Tibial nerve (tissue), 4 donors: ENCODE measurements around the gene CIAO2B.

ENCODE experiments used
- EP300 ChIP-seq, 2 donors: sonication (generic); formaldehyde crosslinking; IDR thresholded peaks; one replicate each; pipeline ENCODE4 v1.6.1; 2017; ENCODE audit warnings: antibody characterized with exemption in 2 of 2, mild to moderate bottlenecking in 1 of 2
- POLR2A ChIP-seq, 2 donors: fragments of 450-650 bp; IDR thresholded peaks; one replicate each; pipeline ENCODE4 v1.6.1; 2017; ENCODE audit warnings: antibody characterized with exemption in 2 of 2, mild to moderate bottlenecking in 2 of 2, moderate library complexity in 2 of 2
- TF ChIP-seq, protein P1 (sequence below), 5 experiments: fragments of 200-600 bp in 3 of 5; fragments of 450-650 bp in 2 of 5; sonication (generic) in 3 of 5; IDR thresholded peaks; one replicate each; pipeline ENCODE4 v1.5.1; 2016 to 2019; ENCODE audit warnings: antibody characterized with exemption in 5 of 5, mild to moderate bottlenecking in 3 of 5, moderate library complexity in 2 of 5

- TF ChIP-seq, protein P1, sequence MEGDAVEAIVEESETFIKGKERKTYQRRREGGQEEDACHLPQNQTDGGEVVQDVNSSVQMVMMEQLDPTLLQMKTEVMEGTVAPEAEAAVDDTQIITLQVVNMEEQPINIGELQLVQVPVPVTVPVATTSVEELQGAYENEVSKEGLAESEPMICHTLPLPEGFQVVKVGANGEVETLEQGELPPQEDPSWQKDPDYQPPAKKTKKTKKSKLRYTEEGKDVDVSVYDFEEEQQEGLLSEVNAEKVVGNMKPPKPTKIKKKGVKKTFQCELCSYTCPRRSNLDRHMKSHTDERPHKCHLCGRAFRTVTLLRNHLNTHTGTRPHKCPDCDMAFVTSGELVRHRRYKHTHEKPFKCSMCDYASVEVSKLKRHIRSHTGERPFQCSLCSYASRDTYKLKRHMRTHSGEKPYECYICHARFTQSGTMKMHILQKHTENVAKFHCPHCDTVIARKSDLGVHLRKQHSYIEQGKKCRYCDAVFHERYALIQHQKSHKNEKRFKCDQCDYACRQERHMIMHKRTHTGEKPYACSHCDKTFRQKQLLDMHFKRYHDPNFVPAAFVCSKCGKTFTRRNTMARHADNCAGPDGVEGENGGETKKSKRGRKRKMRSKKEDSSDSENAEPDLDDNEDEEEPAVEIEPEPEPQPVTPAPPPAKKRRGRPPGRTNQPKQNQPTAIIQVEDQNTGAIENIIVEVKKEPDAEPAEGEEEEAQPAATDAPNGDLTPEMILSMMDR (IDR thresholded peaks at IDR 0.05) = no peak
- TF ChIP-seq EP300 (IDR thresholded peaks at IDR 0.05) (no peak), POLR2A (IDR thresholded peaks at IDR 0.05) (no peak)
Measured at GRCh38 chr16:66913711-66914110, 20.5 kb downstream of the CIAO2B start.
